HG03066 (cell line): ENCODE data around the gene DGCR6.
"Not testable (repeated sequence)": the region's sequence is repeated elsewhere in the genome, so short reads cannot be mapped to it uniquely, and the experiment has no call there.

Experiments
- ATAC-seq: cut with Tn5 transposase; IDR thresholded peaks from one replicate; pipeline ENCODE4 v1.9.1; 2021; ENCODE audit warnings: low read depth; ENCODE audit not compliant: unreplicated experiment

Gene DGCR6

DNA sequence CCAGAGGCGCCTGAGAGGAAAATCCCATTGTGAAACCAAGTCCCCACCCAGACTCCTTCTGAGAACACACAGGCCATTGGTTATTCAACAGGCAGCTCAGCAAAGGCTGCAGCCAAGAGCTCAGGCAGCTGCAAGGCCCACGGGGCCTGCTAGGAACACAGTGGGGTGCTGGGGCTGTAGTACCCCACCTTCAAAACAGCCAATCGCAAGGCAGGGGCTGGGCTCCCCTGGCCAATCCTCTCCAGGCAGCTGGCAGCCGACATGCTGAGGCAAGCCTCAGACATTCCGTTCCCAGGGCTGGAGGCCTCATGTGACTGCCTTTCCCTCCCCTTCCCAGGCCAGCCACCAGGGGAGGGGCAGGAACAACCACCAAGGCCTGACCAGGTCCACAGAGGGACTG lies 23.3 kb downstream of the DGCR6 start:
- ATAC-seq: no peak

DNA sequence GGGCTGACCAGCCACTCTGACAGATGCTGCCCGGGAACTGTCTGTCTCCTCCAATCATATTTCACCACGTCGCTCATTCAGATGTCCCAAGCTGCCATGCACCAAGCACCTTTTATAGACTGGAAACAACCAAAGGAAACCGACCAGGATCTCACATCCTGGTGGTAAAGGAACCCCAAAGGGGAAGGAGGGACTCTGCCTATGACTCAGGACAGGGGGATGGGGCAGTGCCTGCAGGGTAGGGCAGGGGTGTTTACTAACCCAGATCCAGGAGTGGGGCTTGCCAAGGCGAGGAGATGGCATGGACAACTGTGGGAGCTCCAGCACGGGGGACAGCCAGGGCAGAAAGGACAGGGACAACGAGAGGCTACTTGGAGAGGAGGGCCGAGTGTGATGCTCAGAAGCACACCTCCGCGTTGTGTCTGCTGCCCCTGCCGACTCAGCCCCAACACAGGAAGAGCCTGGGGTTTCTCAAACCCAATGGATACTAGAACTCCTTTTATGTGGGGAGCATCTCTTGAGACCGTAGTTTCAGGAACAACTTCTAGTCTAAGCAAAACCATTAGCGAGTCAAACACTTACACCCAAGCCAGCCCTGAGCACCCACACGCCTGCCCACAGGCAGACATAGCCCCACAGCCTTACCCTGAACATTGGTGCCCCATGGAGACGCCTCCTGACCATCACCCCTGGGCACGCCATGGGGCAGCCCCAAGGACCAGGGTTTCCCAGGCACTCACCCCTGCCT lies 26.0 kb downstream of the DGCR6 start:
- ATAC-seq: no peak

DNA sequence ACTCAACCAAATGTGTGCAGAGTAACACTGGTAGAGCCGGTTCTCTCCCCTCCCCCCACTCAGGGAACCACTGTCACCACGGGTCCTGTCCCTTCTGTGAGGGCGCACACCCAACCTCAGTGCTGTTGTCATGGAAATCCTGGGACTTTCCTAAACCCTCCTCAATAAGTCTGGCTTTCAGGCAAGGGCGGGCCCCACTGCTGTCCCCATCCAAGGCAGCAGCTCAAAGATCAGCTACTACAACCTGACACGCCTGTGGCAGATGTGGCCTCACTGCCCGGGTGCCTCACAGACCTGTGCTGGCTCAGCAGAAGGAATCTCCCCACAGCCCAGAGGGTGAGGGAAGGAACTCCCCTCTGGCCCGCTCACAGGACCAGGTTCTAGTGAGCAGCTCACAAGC lies 27.8 kb downstream of the DGCR6 start:
- ATAC-seq: no peak

DNA sequence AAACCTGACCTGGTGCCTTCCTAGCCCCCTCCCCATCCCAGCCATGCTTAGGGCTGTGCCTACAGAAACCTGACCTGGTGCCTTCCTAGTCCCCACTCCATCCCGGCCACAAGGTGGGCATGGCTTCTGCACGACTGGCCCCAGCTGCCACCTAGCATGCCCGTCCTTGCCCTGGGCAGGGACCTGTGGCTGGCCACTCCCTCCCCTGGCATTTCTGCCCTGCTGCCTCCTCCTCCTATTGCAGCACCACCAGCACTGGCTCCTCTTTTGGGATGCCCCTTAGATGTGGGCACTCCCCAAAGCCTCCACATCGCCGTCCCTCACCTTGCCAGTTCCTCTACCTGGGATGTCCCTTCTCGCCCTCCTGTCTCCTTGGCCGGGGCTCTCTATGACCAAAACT lies 28.6 kb downstream of the DGCR6 start:
- ATAC-seq: not testable (repeated sequence)

DNA sequence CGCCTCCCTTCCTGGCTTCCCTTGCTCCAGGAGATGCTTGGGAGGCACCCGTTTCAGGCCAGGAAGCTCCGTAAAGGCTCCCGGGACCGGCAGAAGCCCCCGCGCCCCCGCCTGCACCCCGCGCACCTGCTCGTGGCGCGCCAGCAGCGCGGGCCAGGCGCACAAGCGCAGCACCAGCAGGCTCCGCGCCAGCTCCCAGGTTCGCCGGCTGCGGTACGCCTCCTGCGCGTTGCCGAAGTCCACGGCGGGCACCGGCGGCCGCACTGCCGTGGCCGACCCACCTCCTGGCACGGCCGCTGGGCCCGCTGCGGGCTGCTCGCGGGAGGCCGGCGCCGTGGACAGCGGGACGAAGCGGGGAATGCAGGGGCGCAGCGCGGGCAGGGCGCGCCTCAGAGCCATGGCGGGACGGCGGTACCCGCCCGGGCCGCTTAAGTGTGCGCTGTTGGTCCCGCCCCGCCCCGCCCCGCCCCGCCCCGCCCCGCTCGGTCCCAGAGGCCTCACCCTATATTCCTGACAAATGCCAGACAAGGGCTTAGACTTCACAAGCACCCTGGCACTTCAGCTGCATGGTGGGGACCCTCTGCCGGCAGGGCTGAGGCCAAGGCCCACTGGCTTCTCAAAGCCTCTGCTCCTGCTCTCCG lies 29.9 kb downstream of the DGCR6 start, which contains the start of gene PRODH:
Gene PRODH (minus strand): TSS at position 405 of the 641 bp plus-strand sequence. CDS start 6 bp downstream, at position 399.
- no peak for ATAC-seq

DNA sequence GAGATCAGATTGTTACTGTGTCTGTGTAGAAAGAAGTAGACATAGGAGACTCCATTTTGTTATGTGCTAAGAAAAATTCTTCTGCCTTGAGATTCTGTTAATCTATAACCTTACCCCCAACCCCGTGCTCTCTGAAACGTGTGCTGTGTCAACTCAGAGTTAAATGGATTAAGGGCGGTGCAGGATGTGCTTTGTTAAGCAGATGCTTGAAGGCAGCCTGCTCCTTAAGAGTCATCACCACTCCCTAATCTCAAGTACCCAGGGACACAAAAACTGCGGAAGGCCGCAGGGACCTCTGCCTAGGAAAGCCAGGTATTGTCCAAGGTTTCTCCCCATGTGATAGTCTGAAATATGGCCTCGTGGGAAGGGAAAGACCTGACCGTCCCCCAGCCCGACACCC lies 32.6 kb downstream of the DGCR6 start:
- not testable (repeated sequence) for ATAC-seq

DNA sequence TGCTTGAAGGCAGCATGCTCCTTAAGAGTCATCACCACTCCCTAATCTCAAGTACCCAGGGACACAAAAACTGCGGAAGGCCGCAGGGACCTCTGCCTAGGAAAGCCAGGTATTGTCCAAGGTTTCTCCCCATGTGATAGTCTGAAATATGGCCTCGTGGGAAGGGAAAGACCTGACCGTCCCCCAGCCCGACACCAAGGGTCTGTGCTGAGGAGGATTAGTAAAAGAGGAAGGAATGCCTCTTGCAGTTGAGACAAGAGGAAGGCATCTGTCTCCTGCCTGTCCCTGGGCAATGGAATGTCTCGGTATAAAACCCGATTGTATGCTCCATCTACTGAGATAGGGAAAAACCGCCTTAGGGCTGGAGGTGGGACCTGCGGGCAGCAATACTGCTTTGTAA lies 41.0 kb downstream of the DGCR6 start:
- ATAC-seq: not testable (repeated sequence)

DNA sequence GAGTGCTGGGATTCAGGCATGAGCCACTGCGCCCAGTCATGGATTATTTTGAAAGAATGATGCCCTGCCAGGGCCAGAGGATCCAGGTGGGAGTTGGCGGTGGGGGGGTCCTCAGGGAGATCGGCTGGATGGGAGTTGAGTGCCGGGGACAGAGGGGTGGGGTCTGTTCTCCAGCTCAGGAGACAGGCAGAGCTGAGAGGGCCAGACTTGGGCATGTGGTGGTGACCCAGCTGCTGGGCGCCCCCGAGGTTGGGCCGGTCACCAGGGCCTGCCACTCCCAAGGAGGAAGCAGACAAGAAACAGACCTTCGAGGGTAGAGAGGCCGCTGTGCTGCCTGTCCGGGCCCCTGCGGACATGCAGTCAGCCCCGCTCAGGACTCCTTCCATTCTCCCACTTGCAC lies 41.8 kb downstream of the DGCR6 start:
- ATAC-seq: no peak

DNA sequence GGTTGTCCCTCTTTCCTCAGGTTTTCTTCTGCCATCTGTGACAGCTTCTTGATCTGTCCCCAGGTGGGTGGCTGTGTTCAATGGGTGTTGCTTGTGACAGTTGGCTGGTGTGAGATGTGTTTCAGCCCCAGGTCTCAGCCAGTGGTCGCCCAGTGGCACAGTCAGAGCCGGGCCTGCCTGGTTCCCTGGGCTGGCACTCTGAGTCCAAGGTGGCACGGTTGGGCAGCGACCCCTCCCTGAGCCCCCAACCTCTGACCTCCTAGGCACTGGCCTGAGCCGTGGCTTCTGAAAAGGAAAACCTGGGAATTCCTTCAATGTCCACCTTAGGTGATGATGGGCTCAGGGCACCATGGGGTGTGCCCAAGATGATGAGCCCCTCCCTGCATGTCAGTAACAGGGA lies 44.0 kb downstream of the DGCR6 start:
- ATAC-seq: no peak

DNA sequence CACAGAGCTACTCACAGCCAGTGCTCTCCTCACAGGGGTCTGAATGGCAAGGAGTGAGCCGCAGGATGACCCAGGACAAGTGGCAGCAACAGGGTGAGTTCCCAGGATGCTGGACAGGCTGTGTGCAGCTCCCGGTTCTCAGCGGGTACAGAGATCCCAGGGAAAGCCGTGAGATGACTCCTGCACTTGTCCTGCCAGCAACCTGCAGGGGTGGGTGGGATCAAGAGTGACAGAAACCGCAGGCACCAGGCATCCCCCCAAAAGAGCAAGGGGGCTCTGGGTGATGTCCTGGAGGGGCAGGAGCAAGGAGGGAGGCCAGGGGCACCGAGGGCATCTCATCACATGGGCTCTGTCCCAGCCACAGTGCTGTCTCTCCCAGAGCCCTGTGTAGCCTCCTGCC lies 45.9 kb downstream of the DGCR6 start:
- no peak for ATAC-seq

DNA sequence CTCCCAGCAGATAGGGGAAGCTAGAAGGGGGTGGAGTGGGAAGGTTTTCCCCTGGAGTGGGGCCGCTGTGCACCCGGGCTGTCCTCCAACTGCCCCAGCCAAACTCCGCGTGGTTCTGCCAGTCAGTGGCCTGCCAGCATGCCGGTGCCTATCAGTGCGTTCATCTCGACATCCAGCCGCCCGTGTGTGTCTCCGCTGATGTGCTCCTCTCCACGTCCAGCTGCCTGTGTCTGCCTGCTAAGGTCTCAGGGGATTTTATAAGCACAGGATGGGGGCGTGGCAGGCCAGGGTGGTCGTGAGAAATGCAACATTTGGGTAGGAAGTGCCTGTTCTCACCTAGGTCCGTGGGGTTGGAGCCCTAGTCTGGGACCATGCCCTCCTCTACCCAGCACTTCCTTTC lies 47.0 kb downstream of the DGCR6 start:
- ATAC-seq: not testable (repeated sequence)

DNA sequence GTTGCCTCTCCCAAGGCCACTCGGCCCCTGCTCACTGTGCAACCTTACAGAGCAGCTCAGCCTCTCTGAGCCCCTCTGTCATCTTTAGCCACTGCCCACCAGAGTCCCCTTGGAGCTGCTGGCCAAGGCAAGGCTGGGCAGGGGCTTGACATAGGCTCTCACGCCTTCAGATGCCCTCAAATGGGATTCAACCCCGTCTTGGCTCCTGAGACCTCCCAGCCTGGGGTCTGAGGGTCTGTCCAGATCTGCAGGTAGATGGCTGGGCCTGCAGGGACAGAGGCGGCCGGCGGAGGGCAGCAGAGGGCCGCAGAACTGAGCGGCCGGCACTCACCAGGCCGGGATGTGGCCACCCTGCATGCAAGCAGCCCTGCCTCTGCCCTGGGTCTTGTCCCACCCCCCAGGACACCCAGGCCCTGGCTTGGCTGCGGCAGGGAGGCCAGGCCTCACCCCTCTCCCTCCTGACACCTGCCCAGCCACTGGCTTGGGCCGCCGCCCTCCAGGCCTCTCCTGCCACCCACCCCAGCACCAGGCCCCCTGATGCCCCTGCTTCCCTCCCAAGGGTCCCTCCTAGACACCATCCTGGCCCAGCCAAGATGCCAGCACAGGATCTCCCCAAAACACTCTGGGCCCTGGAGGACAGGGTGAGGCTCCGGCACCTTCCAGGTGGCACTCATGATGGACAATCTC lies 48.3 kb downstream of the DGCR6 start:
- not testable (repeated sequence) for ATAC-seq

DNA sequence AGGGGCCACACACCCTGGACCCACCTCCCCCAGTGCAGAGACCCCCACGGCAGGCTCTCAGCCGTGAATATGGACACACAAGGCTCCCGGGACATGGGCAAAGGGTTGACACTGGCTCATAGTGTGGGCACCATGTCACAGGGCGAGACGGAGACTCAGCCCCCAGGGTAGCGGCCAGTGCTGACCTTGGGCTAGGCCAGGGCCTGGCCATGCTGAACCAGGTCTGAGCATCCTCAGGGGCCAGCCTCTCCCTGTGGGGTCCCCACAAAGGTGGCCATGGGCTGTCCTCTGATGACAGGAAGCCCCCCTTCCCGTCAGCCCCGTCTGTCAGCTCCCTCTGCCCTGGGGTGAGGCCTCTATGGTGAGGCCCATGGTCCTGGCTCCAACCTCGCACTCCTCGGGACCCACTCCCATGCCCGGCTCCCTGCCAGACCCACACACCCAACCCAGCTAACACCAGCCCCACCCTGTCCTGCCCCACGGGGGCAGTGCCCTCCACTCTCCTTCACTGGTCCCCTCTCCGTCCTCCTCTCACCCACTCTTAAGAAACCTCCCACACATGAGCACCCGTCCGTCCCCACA lies 49.0 kb downstream of the DGCR6 start:
- no peak for ATAC-seq

DNA sequence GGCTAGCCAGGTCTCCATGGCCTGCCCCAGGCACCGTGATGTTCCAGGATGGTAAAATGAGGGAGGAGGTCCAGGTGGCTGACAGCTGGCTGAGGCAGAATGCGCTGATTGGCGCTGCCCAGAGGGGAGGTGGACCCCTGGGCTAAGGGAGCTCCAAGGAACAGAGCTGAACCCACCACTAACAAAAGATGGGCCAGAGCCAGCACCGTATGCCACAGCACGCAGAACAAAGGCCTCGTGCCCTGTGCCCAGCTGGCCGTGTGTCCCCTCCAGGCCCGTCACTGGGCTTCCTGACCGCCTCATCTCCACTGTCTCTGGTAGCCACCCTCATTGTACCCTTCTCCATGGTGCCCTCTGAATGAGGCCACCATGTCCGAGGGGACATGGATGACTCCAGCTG lies 49.6 kb downstream of the DGCR6 start:
- ATAC-seq: no peak

DNA sequence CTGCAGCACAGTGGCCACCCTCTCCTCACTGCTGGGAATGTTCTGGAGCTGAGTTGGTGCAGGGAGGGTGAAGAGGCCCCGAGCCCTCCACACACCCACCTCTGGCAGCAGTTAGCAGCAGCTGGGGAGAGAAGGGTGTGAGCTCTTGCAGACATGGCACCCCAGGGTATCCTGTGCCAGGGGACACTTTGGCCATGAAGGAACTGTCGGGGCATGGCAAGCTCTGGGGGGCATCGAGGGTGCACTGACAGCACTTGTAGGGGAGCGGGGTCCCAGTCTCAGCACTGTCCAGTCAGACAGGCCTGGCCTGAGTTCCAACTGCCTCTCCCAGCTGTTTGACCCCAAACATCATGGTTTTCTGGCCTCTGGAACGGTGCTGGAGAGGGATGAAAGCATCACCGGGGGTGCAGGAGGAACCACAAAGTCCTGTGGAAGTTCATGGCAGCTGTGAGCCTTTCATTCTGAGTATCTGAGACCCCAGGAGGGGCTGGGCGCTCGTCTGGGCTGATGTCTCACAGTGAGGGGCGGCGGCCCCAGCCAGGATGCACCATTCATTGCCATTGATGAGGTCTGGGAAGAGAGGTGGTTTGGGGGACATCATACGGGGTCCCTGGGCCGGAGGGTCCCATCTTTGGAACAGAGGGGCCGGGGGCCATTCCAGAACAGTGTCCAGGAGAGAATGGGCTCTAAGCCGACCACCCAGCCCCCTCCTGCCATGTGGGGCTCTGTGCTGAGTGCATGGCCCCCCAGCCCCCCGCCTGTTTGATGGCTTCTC lies 50.2 kb downstream of the DGCR6 start:
- ATAC-seq: not testable (repeated sequence)

DNA sequence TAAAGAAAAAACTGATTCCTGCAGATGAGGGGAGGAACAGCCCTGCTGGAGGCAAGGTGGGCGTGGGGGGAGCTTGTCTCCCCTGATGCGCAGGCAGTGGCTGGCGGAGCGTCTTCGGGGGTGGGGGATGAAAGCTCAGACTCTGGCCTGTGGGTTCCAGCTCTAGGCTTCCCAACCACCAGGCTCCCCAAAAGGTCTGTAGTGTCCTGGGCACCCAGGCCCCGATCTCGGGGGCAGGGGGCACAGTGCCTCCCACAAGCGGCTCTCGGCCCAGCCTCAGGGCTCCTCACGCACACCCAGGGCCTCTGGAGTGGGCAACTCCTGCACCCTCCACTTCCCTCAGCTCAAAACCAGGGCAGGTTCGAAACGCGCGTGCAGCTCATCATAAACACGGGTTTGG lies 50.8 kb downstream of the DGCR6 start:
- ATAC-seq: not testable (repeated sequence)

DNA sequence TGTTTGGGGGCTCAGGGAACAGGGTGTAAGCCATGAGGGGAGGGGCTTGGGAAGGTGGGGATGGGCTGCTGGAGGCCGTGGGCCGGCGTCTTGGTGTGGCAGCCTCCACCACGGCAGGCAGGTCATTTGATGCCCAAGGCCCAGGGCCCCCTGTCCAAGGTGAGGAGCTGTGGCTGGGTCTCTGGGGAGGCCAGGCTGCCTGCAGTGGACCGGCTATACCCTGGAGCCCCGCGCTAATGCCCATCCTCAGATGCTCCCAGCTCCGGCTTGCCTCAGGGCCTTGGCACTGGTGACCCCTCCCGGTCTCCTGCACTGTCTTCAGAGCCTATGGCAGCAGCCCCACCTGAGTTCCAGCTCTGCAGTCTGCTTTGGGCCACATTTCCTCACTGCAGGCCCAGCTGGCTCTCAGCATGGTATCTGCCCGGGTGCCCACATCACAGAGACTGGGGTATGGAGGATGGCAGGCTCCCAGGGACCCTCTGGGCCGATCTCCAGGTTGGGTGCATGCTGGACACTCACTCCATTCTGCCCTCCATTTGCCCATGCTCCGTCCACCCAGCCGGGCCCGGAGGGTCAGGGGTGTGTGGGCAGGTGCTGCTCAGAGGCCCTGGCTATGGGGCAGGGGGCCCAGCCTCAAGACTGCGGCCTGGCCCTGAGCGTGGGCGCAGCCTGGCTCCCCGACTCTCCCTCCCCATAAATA lies 51.7 kb downstream of the DGCR6 start:
- not testable (repeated sequence) for ATAC-seq

DNA sequence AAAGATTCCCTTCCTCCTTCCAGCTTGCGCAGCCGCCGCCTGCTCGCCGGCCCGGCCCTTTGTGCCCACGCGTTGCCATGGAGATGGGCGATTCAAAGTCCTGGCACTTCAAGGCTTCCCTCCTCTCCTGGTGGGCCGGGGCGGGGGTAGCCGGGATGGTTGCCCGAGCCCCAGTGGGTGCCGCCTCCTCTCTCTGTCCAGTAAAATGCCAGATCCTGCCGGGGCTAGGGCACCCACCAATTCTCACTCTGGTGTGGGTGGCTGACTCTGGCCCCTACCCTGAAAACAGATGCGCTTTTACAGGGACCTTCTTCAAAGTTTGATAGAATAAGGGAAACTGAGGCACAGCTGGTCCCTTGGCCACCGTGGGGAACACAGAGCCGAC lies 52.2 kb downstream of the DGCR6 start:
- ATAC-seq: not testable (repeated sequence)

DNA sequence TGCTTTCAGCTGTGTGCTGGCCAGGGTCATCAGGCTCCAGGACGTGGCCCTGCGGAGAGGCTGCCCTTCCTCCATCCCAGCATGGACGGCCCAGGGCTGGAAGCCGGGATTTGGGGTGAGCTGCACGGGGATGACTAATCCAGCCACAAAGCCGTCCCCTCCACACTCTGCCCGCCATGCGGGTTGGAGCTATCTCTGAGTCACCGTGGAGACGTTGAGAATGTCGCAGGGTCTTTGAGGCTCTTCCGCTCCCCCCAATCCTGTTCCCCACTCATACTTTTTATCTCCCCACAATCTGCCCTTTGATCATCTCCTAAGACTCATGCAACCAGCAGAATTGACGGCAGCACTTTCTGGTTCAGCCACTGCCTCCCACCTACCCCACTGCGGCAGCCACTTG lies 52.6 kb downstream of the DGCR6 start:
- not testable (repeated sequence) for ATAC-seq

DNA sequence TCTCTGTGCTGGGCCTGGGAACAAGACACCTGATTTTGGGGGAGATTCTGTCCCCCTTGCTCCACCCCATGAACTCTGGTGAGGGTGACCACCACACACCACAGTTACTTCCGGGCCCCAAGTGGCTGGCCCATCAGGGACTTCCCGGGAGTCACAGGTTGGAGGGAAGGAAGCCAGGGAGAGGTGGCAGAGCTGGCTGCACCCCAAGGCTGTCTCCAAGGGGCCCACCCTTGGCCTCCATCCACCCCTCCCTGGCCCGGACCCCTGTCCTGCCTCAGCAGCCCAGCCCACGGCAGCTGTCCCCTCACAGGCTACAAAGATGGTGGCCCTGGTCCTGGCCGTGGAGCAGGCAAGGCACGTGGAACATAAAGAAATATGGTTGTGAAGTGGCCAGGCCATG lies 53.1 kb downstream of the DGCR6 start:
- not testable (repeated sequence) for ATAC-seq
